Natural killer cell (primary cell): ENCODE data around the gene INPP5K. TPM values are rescaled to one million over a fixed set of nuclear protein-coding genes. Genes with fewer than 3 reads are reported as not detected.

Source experiments
- ATAC-seq, 3 donors: fragments of 150-1000 bp in 2 of 3; fragments of 200-7000 bp in 1 of 3; cut with Tn5 transposase; 1 replicate in 1 of 3; 2 replicates in 2 of 3; pipeline ENCODE4 v1.10.0; 2021; ENCODE audit warnings: mild to moderate bottlenecking in 2 of 3, moderate library complexity in 2 of 3
- DNase-seq, 2 donors: peaks; one replicate each; pipeline versions ENCODE4 v3.0.0 to v3.0.0-alpha.2; 2013 to 2021; ENCODE audit warnings: mixed read lengths in 1 of 2
- H3K27ac ChIP-seq: one replicate; pipeline ENCODE4 v1.5.1; 2013; ENCODE audit warnings: mild to moderate bottlenecking, low read length
- H3K27me3 ChIP-seq: one replicate; pipeline ENCODE4 v1.6.1; 2013; ENCODE audit warnings: low read length; ENCODE audit not compliant: control insufficient read depth, insufficient read depth
- H3K36me3 ChIP-seq: one replicate; pipeline ENCODE4 v1.6.1; 2013; ENCODE audit warnings: low read length; ENCODE audit not compliant: control insufficient read depth, insufficient read depth
- H3K4me1 ChIP-seq: one replicate; pipeline ENCODE4 v1.6.1; 2013; ENCODE audit warnings: low read length; ENCODE audit not compliant: control insufficient read depth, insufficient read depth
- H3K4me3 ChIP-seq: one replicate; pipeline ENCODE4 v1.5.1; 2013; ENCODE audit warnings: low read length
- H3K9me3 ChIP-seq: one replicate; pipeline ENCODE4 v1.6.1; 2013; ENCODE audit warnings: low read length; ENCODE audit not compliant: control insufficient read depth, insufficient read depth
- H3K27ac Mint-ChIP-seq, 2 donors: one replicate each; pipeline ENCODE4 v1.8.0; 2022; ENCODE audit warnings: mild to moderate bottlenecking in 2 of 2, mixed read lengths in 2 of 2, moderate library complexity in 1 of 2
- H3K27me3 Mint-ChIP-seq, 2 donors: one replicate each; pipeline ENCODE4 v1.8.0; 2022; ENCODE audit warnings: low read depth in 2 of 2, mixed read lengths in 2 of 2
- H3K36me3 Mint-ChIP-seq: one replicate; pipeline ENCODE4 v1.8.0; 2022; ENCODE audit warnings: mixed read lengths
- H3K4me1 Mint-ChIP-seq, 2 donors: one replicate each; pipeline ENCODE4 v1.8.0; 2022; ENCODE audit warnings: mixed read lengths in 2 of 2
- H3K4me3 Mint-ChIP-seq: one replicate; pipeline ENCODE4 v1.8.0; 2022; ENCODE audit warnings: mild to moderate bottlenecking, moderate library complexity, mixed read lengths
- H3K9me3 Mint-ChIP-seq, 2 donors: one replicate each; pipeline ENCODE4 v1.8.0; 2022; ENCODE audit warnings: mixed read lengths in 2 of 2
- CTCF ChIP-seq: fragments of 200-600 bp; IDR thresholded peaks from one replicate; pipeline ENCODE4 v1.8.0; 2022; ENCODE audit warnings: antibody characterized with exemption
- WGBS: methylation state at CpG from one replicate; pipeline ENCODE4 v1.1.7; 2013; ENCODE audit warnings: missing lambda C conversion rate; ENCODE audit not compliant: insufficient coverage; 5-methylcytosine and 5-hydroxymethylcytosine counted together
- intact Hi-C: fragments of 100-400 bp; cut with micrococcal nuclease; formaldehyde crosslinking; loops from one replicate; pipeline ENCODE4 v1.14.2; 2022
- total RNA-seq, 4 donors: library from RNA; stranded (reverse); fragments of 120-200 nt in 1 of 4; gene quantifications; one replicate each; pipeline versions ENCODE4 v1.2.3 to v1.2.4, GENCODE V29; 2013 to 2022

Gene INPP5K
- total RNA-seq, 3 donors from 2014 or later (not counting 1 experiment from before 2014, with no cell fraction given), result 278 to 317 (median 292) TPM

- 97% methylated on average over 19 of the region's 20 CpGs for WGBS
- H3K4me1 Mint-ChIP-seq, result peaks cover 0 to 13% of the 10 kb centered on the region in 2 donors
Observed at GRCh38 chr17:1482680-1483079, 33.7 kb downstream of the INPP5K start.

GRCh38 chr17:1481736-1482135 lies 34.7 kb downstream of the INPP5K start:
- Mint-ChIP-seq H3K4me1 (peaks cover 0 to 4% of the 10 kb centered on the region in 2 donors), H3K27me3 (peaks cover 9 to 18% of the 10 kb centered on the region in 2 donors), H3K9me3 (no peaks in the 10 kb centered on the region), H3K4me3 (no peak overlapping the region), H3K36me3 (no peaks in the 10 kb centered on the region), H3K27ac (peak overlapping the region in 1 of 2 donors; percentile 29)
- DNase-seq (no peak), ATAC-seq (no peak)
- 89% methylated on average over 11 of the region's 11 CpGs for WGBS
- Histone ChIP-seq H3K4me3 (no peak overlapping the region), H3K4me1 (peaks cover 18% of the 10 kb centered on the region), H3K27ac (no peak overlapping the region), H3K27me3 (peaks cover 7% of the 10 kb centered on the region), H3K36me3 (no peaks in the 10 kb centered on the region), H3K9me3 (no peaks in the 10 kb centered on the region)
- intact Hi-C loops, result no loop called here
- no peak for TF ChIP-seq CTCF

More at GRCh38 chr17:1482680-1483079, 33.7 kb downstream of the INPP5K start:
- Mint-ChIP-seq H3K9me3 (no peaks in the 10 kb centered on the region), H3K27me3 (peaks cover 9 to 18% of the 10 kb centered on the region in 2 donors), H3K36me3 (no peaks in the 10 kb centered on the region), H3K27ac (no peak overlapping the region), H3K4me3 (no peak overlapping the region)
- Histone ChIP-seq H3K4me1 (peaks cover 28% of the 10 kb centered on the region), H3K27me3 (peaks cover 7% of the 10 kb centered on the region), H3K9me3 (no peaks in the 10 kb centered on the region), H3K27ac (no peak overlapping the region), H3K4me3 (no peak overlapping the region), H3K36me3 (no peaks in the 10 kb centered on the region)
- no peak for TF ChIP-seq CTCF
- ATAC-seq (no peak), DNase-seq (no peak)
- intact Hi-C loops, result no loop called here

- Mint-ChIP-seq H3K4me1 (no peaks in the 10 kb centered on the region), H3K27ac (no peak overlapping the region), H3K27me3 (peaks cover 9 to 18% of the 10 kb centered on the region in 2 donors), H3K4me3 (no peak overlapping the region), H3K36me3 (no peaks in the 10 kb centered on the region), H3K9me3 (no peaks in the 10 kb centered on the region)
- no peak overlapping the region for H3K4me3 ChIP-seq
- no peak overlapping the region for H3K27ac ChIP-seq
- H3K4me1 ChIP-seq, result peaks cover 10% of the 10 kb centered on the region
- intact Hi-C loops, result no loop called here
- DNase-seq (no peak), ATAC-seq (no peak)
- no peak for TF ChIP-seq CTCF
- no peaks in the 10 kb centered on the region for H3K9me3 ChIP-seq
- H3K27me3 ChIP-seq, result peaks cover 3% of the 10 kb centered on the region
- no peaks in the 10 kb centered on the region for H3K36me3 ChIP-seq
- 87% methylated on average over 18 of the region's 18 CpGs for WGBS
Observed at GRCh38 chr17:1480747-1481465, 35.5 kb downstream of the INPP5K start.

- Mint-ChIP-seq H3K27ac (no peak overlapping the region), H3K4me1 (no peaks in the 10 kb centered on the region), H3K4me3 (no peak overlapping the region), H3K9me3 (no peaks in the 10 kb centered on the region), H3K27me3 (peaks cover 11 to 18% of the 10 kb centered on the region in 2 donors), H3K36me3 (no peaks in the 10 kb centered on the region)
- Histone ChIP-seq H3K9me3 (no peaks in the 10 kb centered on the region), H3K4me1 (peaks cover 6% of the 10 kb centered on the region), H3K4me3 (no peak overlapping the region), H3K36me3 (no peaks in the 10 kb centered on the region), H3K27me3 (no peaks in the 10 kb centered on the region), H3K27ac (no peak overlapping the region)
- intact Hi-C loops, result no loop called here
- ATAC-seq (no peak), DNase-seq (no peak)
- WGBS, result 95% methylated on average over 26 of the region's 26 CpGs
- TF ChIP-seq CTCF, result no peak
Observed at GRCh38 chr17:1478418-1478817, 38.0 kb downstream of the INPP5K start.
